GM13976 (cell line): ENCODE results near the gene TUBGCP5.
A peak's percentile ranks its signal among the peaks of the same experiment; 100 is the strongest.
"Not testable (repeated sequence)": the region's sequence is repeated elsewhere in the genome, so short reads cannot be mapped to it uniquely, and the experiment has no call there.

Experiments used
- DNase-seq: peaks from one replicate; pipeline ENCODE4 v3.0.0; 2012; ENCODE audit warnings: low spot score
- CTCF ChIP-seq: IDR thresholded peaks from 2 replicates; pipeline ENCODE4 v1.5.1; 2012; ENCODE audit warnings: borderline replicate concordance, mild to moderate bottlenecking; ENCODE audit not compliant: insufficient read depth; ENCODE audit errors: extremely low read depth, missing control alignments, control extremely low read depth
- in situ Hi-C: fragments of 300-500 bp; cut with MboI; formaldehyde crosslinking; loops from one replicate; pipeline ENCODE4 v1.12.0; 2022; ENCODE audit warnings: low sequenced_read_pairs, mixed read lengths, inconsistent platforms; ENCODE audit not compliant: unreplicated experiment

The TUBGCP5 gene

GRCh38 chr15:22989576-22990477, 49.5 kb downstream of the TUBGCP5 start:
- no peak for TF ChIP-seq CTCF
- in situ Hi-C loops = no loop called here
- DNase-seq = no peak

- in situ Hi-C loops = no loop called here
Observed at GRCh38 chr15:22988811-22989210, 50.6 kb downstream of the TUBGCP5 start.

GRCh38 chr15:22981931-22982330, 57.4 kb downstream of the TUBGCP5 start:
- in situ Hi-C loops = not testable (repeated sequence)

More at GRCh38 chr15:22988811-22989210, 50.6 kb downstream of the TUBGCP5 start:
- DNase-seq = no peak
- TF ChIP-seq CTCF = no peak

GRCh38 chr15:22981051-22981840, 58.1 kb downstream of the TUBGCP5 start:
- TF ChIP-seq CTCF = no peak
- in situ Hi-C loops = no loop called here
- no peak for DNase-seq

More at GRCh38 chr15:22981931-22982330, 57.4 kb downstream of the TUBGCP5 start:
- not testable (repeated sequence) for DNase-seq

- in situ Hi-C loops = no loop called here
- TF ChIP-seq CTCF = no peak
- peak; percentile 90 for DNase-seq
Observed at GRCh38 chr15:22980189-22981050, 58.9 kb downstream of the TUBGCP5 start, which contains the start of gene CYFIP1. CYFIP1 (minus strand) TSS chr15:22980368; CDS start chr15:22947285, 33,083 bp downstream.

GRCh38 chr15:22979238-22980188, 59.9 kb downstream of the TUBGCP5 start:
- in situ Hi-C loops = no loop called here
- TF ChIP-seq CTCF = no peak
- peak; percentile 77 for DNase-seq
